GM18520 (cell line): Measurements from ENCODE around the gene PLCD3.

ENCODE experiments used
- ATAC-seq: cut with Tn5 transposase; IDR thresholded peaks from one replicate; pipeline ENCODE4 v1.9.1; 2021; ENCODE audit not compliant: unreplicated experiment

PLCD3 gene

GRCh38 chr17:45120558-45120957, 11.8 kb downstream of the PLCD3 start:
- ATAC-seq: no peak

- ATAC-seq: no peak
Measured at GRCh38 chr17:45119964-45120363, 12.4 kb downstream of the PLCD3 start.

GRCh38 chr17:45118691-45119090, 13.6 kb downstream of the PLCD3 start:
- no peak for ATAC-seq

- no peak for ATAC-seq
Measured at GRCh38 chr17:45117848-45118646, 14.3 kb downstream of the PLCD3 start.

- no peak for ATAC-seq
Measured at GRCh38 chr17:45117334-45117733, 15.0 kb downstream of the PLCD3 start.

- ATAC-seq: no peak
Measured at GRCh38 chr17:45116434-45117016, 15.8 kb downstream of the PLCD3 start.

- no peak for ATAC-seq
Measured at GRCh38 chr17:45115871-45116270, 16.4 kb downstream of the PLCD3 start.

- ATAC-seq: no peak
Measured at GRCh38 chr17:45115015-45115625, 17.2 kb downstream of the PLCD3 start.

- no peak for ATAC-seq
Measured at GRCh38 chr17:45114117-45114932, 18.0 kb downstream of the PLCD3 start.

- no peak for ATAC-seq
Measured at GRCh38 chr17:45113424-45113754, 18.9 kb downstream of the PLCD3 start.

- ATAC-seq: no peak
Measured at GRCh38 chr17:45112559-45113423, 19.5 kb downstream of the PLCD3 start.

- no peak for ATAC-seq
Measured at GRCh38 chr17:45111850-45112249, 20.5 kb downstream of the PLCD3 start.

GRCh38 chr17:45110676-45111611, 21.4 kb downstream of the PLCD3 start:
- ATAC-seq: no peak

- ATAC-seq: no peak
Measured at GRCh38 chr17:45108595-45109521, 23.5 kb downstream of the PLCD3 start.

- no peak for ATAC-seq
Measured at GRCh38 chr17:45108051-45108450, 24.3 kb downstream of the PLCD3 start.

GRCh38 chr17:45107293-45108010, 24.9 kb downstream of the PLCD3 start:
- ATAC-seq: no peak

- ATAC-seq: no peak
Measured at GRCh38 chr17:45106582-45106981, 25.7 kb downstream of the PLCD3 start.

- no peak for ATAC-seq
Measured at GRCh38 chr17:45106096-45106495, 26.2 kb downstream of the PLCD3 start.
